Mammary epithelial cell (primary cell): Measurements from ENCODE around the gene LY6G5B.

Experiments used
- CTCF ChIP-seq, 2 donors: IDR thresholded peaks in 1 of 2; conservative IDR thresholded peaks in 1 of 2; 2 replicates each; pipeline ENCODE4 v1.5.1; 2011 to 2012; ENCODE audit warnings: inconsistent platforms in 2 of 2, low read length in 2 of 2, mild to moderate bottlenecking in 2 of 2, control low read depth in 1 of 2, low read depth in 1 of 2; ENCODE audit not compliant: insufficient read depth in 1 of 2; ENCODE audit errors: extremely low read depth in 1 of 2
- EZH2 ChIP-seq: IDR thresholded peaks from 2 replicates; pipeline ENCODE4 v1.6.1; 2012; ENCODE audit warnings: low read length, inconsistent platforms, borderline replicate concordance

- TF ChIP-seq CTCF (conservative IDR thresholded peaks at IDR 0.05 in 1 of 2, IDR thresholded peaks at IDR 0.05 in 1 of 2; ENCODE audit: extremely low read depth in 1 of 2, insufficient read depth in 1 of 2, low read depth in 1 of 2, low read length in 2 of 2) (no peak), EZH2 (no peak)
Measured at GRCh38 chr6:31676322-31676903, 6.6 kb downstream of the LY6G5B start.
